ENCODE data around the gene CCL20.
"Not testable (repeated sequence)": the region's sequence is repeated elsewhere in the genome, so short reads cannot be mapped to it uniquely, and the experiment has no call there.

The CCL20 gene, protein sequence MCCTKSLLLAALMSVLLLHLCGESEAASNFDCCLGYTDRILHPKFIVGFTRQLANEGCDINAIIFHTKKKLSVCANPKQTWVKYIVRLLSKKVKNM

DNA sequence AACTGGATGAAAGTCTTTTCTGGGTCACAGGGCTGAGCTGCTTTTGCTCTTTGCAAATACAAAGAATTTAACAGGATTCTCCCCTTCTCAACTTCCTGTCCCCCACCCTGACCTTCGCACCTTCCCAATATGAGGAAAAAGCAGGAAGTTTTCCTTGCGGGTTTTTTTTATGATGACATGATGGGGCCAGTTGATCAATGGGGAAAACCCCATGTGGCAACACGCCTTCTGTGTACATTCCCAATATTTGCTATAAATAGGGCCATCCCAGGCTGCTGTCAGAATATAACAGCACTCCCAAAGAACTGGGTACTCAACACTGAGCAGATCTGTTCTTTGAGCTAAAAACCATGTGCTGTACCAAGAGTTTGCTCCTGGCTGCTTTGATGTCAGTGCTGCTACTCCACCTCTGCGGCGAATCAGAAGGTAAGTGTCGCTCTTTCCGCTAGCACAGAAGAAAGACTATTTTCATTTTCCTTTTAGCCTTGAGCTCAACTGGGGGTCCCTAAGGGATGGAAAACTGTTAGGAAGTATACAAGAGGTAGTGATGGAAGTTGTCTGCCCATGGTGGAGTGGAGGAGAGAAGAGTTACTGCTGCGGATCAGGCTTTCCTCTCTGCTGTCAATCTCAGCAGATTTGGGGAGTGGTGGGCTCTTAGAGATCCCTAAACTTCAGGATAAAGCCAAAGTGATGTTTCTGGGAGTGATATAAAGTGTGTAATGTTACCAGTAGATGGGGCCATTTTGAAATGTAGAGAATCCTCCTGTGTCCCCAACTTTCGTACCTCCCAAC lies at the start of gene CCL20:
CCL20 (plus strand) TSS at position 281 of the 792 bp plus-strand sequence; CDS start at position 351, 70 bp downstream.
- DNase-seq (ENCODE audit: low spot score) = no peak

DNA sequence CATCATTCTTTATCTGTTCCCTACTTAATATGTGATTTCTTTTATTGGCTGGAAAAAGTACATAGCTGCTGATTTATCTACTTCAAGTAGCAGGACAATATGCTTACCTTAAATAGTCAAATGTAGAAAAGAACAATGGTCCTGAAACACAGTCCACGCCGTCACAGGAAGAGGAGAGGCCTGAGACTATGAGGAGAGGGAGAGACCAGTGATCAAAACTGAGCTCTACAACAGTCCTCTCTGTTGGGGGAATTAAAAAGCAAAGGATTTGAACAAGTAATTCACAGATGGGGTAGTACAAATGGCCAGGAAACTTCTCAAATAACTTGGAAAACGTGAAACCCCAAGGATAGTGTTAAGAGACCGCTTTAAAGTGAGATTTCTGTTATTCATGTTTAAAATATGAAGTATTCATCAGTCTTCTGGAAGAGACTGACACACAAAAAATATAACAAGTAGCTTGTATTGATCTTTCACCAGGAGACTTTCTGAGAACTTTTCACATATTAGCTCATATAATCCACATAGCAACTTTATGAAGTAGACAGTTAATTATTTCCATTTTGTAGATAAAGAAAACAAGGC lies 47.8 kb upstream of the CCL20 start:
- no peak for DNase-seq (ENCODE audit: low spot score)

DNA sequence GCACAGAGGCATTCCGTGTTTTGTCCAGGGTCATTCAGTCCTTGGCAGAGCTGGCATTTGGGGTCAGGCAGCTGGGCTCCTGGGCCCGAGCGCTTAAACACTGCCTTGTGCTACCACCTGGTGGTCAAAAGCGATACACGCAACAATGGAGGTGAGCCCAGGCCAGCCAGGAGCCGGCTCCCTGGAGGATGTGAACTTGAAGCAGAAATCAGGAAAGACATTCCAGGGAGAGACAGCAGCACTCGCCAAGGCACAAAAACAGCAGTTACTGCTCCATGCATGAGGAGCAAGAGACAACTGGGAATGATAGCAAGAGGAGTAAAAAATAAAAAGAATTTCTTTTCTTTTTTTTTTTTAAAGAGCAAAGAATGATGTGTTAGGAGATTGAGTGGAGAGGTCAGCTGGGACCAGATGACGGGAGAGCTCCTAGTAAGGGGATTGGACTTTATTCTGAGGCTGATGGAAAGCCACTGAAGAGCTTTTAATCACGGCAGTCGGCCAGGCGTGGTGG lies 47.2 kb upstream of the CCL20 start:
- peak; percentile 61 for DNase-seq (ENCODE audit: low spot score)

DNA sequence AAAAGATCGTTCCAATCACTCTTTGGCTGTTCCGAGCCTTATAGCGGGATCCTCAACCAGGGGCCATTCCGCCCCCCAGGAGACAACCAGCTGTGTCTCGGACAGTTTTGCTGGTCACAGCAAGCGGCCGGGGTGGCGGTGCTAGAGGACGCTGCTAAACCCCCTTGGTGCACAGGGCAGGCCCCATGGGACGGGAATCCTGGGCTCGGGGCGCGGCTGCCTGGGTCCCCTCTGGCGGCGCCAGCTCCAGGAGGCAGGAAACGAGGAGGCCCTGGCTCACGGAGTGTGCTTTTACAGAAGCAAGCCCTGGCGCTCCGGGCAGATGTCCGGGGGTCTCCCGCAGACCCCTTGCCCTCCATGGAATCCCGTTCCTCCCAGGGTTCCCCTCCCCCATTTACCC lies 45.8 kb upstream of the CCL20 start:
- DNase-seq (ENCODE audit: low spot score) = no peak

DNA sequence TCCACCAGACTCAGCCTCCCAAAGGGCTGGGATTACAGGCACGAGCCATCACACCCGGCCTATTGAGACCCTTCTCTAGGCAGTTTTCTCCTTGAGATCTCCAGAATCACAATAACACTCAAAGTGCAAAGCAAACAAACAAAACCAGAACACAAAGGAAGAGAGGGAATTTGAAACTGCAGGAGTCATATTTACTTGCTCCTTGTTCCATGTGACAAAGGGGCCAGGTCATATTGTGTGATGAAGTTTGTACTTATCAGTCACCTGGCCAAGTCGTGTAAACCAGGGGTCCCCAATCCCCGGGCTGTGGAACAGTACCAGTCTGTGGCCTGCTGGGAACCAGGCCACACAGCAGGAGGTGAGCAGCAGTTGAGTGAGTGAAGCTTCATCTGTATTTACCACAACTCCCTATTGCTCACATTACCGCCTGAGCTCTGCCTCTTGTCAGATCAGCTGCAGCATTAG lies 41.4 kb upstream of the CCL20 start:
- DNase-seq (ENCODE audit: low spot score) = no peak

DNA sequence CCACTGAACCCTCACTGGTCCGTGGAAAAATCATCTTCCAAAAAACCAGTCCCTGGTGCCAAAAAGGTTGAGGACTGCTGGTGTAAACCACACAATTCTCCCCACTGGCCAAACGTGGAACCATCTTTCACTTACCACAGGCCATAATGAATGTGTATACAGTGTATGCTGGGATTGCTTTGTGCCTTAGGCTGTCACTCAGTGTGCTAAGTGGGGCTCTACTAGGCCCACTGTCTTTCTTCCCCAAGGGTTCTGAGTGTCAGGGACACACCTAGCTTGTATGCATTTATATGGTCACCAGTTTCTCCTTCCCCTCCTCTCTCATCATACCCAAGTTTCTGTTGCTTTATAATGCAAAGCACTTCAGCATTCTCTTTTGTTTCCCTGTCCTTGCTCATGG lies 40.7 kb upstream of the CCL20 start:
- no peak for DNase-seq (ENCODE audit: low spot score)

DNA sequence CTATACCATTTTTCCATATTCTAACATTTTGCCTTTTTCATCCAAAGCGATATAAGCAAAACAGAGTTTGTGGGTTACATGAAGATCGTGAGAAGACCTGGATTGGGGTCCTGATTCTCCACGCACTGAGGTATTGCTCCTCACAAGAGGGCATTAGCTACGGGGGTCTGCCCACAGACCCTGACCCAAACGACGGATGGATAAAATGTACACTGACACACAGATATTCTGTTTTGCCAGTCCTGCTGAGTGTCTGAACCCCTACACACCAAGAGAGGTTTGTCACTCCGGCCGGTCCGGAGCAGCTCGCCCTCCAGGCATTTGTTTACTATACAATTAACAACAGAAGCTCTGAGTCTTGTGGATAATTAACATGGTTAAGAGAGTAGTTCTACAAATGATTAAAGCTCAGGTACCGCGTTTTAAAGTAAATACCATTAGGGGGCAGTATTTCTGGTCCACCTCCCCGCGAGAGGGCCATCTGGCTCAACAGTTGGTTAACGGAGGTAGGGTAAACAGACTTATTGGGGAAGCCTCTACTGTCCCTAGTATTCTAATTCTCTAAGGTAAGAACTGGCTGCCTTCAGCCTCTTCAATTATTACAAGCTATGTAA lies 39.5 kb upstream of the CCL20 start:
- peak; percentile 22 for DNase-seq (ENCODE audit: low spot score)

DNA sequence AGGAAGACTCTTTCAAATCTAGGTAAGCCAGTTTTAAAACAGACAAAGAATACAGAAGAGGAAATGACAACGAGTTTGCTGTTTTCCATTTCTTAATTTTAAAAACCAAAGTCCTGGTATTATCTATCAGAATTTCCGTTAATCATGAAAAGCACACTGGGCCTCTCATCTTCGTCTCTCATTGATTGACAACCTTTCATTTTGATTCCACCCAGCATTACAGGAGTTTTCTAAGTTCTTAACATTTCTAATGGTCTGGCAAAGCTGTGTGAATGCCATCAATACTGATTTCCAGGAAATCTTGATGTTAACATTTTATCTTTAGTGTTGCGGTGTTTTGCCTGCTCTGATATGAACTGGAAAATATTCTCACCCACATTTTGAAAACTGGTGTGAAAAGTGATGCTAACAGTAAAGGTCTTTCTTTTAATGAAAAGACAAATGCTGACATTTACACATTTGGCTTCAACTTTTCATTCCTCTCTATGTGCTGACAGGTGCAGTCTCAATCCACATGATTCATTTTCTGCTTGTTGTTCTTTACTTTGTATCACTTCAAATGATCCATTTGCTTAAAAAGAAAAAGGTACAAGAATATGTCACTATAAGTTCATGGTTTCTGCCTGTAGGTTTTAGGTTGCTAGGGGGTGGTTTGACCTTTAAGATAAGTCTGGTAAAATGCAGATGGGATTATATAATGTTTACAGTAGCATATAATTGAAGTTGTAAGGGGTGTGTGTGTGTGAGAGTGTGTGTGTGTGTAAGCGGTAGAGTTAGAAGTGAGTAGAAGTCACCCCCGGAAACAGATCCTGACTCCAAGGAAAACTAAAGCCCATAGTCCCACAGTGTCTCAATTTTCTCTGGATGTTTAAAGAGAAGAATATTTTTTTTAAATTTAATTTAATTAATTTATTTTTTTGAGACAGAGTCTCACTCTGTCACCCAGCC lies 38.5 kb upstream of the CCL20 start:
- no peak for DNase-seq (ENCODE audit: low spot score)

DNA sequence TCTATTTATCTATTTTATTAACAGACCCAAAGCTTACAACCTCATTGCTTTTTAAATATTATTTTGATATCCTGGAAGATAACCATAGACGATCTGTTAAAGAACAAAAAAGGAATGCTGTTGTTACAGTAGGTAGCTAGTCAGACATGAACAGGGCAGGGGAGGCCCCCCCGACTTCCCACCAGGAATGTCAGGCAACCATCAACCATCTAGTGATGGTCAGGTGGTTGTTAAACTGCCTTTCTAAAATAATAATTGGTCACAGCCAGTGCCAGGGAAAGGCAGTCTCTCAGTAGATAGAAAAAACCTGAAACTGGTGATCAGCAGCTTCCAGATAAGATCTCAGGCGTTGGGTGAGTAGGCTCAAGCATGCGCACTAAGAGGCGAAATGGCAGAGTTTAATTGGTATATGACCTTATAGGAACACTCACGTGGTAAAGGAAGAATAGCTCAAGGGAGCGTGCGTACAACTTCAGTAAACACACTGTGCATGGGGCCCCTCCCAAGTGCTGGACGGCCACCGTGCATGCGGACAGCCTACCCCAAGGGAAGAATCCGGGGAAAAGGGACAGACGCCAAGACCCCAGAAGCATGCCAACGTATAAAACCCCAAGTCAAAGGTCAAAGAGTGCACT lies 32.5 kb upstream of the CCL20 start:
- DNase-seq (ENCODE audit: low spot score) = no peak

DNA sequence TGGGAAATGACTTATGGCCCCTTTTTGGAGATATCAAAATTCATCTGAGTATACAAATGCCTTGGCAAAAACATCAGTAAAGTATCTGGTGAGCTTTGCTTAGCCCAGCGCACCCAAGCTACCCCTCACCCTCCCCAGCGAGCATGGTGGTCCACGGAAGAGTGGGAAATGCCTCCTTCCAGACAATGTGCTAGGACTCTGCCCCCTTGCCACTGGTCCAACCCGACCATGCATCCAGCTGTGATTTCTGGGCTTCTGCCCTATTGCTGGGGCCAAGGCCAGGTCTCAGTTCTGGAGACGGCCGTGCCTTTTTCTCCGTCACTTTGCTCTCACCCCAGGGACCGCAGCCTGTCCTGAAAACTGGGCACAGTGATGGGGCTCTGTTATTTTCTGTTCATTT lies 31.8 kb upstream of the CCL20 start:
- no peak for DNase-seq (ENCODE audit: low spot score)

DNA sequence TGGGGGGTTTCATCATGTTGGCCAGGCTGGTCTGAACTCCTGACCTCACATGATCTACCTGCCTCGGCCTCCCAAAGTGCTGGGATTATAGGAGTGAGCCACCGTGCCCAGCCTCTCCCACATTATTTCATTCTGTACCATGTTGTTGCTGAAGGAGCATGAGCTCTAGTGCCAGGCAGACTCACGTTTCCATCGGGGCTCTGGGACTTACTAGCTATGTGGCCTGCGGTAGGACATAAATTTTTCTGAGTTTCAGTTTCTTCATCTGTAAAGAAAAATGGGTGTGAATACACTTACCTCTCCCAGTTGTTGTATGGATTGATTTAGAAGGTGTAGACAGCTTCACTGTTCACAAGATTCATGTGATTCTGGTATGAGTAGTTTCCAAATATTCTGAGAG lies 30.8 kb upstream of the CCL20 start:
- no peak for DNase-seq (ENCODE audit: low spot score)

DNA sequence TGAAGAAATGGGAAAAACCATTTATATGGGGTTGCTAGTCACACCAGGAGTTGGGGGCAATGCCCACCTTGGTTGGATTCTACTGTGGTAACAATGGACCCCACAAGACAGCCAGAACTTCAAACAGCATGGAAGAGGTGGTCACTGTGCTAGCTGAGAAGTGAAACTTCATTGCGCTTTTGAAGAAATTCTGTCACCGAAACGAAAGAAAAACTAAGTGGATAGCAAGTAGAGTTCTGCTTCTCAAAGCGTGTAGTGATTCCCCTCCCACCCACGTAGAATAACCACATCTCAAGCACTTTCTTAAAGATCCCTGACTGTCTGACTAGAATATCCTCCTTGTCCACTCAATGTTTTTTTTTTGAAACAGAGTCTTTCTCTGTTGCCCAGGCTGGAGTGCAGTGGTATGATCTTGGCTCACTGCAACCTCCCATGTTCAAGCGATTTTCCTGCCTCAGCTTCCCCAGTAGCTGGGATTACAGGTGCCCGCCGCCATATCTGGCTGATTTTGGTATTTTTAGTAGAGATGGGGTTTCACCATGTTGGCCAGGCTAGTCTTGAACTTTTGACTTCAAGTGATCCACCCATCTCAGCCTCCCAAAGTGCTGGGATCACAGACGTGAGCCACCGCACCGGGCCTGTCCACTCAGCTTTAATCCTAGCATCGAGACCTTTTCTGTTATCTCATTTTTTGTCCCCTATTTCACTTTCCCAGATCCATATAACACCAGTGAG lies 30.1 kb upstream of the CCL20 start:
- peak; percentile 34 for DNase-seq (ENCODE audit: low spot score)

DNA sequence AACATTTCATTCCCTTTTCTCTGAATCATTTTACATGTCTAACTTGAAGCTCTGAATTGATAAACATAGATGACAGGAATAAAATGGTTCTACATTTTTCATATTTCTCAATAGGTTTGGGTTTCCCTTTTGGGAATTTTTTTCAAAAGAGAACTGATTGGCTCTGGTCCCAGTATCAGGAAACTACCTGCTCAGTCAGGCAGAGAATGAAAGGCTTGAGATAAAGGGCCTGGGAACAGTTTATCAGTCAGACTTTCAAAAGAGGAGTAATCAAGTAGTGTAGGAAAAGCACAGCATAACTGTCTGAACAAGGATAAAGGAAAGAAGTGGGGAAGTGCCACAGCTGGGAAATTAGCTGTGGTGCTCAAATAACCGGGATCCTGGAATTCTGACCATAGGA lies 28.3 kb upstream of the CCL20 start:
- DNase-seq (ENCODE audit: low spot score) = no peak

DNA sequence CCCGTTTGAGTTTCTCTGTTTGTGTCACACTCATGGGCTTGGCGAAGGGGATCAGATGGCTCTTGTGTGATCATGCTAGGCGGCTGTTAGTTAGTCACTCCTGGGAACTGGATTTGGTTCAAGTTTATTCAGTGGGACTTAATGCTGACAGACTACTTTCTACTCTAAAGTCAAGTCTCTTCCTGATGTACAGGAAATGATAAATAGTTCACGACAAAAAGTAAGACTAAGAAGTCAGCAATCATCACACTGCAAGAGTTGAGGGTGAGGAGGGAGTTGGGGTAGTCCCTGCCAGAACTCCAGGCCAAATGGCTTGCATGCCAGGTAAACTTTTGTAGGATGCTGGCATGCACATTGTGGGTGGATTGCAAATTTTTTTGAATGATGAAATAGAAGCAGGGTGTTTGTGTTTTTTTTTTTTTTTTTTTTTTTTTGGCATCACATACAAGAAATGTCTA lies 25.1 kb upstream of the CCL20 start:
- DNase-seq (ENCODE audit: low spot score) = no peak

DNA sequence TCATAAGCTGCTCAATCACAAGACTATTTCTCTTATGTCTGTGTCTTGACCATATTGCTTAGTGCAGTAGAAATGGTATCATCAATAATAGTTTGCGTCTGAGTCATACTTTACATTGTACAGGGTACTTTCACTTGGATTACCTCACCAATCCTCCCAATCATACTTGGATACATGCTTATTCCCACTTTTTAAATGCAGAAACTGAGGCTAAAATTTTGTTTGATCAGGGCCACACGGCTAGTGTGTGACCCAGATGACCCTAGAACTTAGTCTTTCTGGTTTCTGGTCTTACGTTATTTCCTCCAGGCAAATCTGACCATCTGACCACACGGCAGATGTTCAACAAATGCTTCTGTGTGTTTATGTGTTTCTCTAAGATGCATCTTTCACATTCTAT lies 23.8 kb upstream of the CCL20 start:
- DNase-seq (ENCODE audit: low spot score) = no peak

DNA sequence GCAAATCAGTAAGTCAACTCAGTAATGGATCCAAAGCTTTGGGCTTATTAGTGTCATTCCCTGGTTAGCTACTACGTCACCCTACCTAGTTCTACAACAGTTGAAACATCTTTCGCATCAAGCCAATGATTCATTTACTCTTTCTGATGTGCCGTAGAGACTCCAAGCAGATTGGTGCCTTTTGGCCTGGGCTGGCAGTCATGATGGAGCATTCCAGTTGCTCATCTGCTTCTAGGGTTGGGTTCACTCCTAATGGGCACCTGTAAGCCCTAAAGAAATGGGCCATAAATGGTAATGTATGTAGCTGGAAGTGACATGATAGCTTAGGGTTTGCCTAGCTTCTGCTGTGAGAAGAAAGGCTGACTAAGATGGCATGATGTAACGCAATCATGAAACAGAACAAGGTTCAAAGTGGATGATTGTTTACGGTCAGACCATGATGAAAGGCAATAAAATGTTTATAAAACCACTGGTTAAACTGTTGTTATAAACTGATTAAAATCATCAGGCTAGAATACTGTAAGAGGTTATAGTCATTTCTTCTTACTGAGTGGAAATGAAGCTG lies 20.4 kb upstream of the CCL20 start:
- DNase-seq (ENCODE audit: low spot score) = no peak

DNA sequence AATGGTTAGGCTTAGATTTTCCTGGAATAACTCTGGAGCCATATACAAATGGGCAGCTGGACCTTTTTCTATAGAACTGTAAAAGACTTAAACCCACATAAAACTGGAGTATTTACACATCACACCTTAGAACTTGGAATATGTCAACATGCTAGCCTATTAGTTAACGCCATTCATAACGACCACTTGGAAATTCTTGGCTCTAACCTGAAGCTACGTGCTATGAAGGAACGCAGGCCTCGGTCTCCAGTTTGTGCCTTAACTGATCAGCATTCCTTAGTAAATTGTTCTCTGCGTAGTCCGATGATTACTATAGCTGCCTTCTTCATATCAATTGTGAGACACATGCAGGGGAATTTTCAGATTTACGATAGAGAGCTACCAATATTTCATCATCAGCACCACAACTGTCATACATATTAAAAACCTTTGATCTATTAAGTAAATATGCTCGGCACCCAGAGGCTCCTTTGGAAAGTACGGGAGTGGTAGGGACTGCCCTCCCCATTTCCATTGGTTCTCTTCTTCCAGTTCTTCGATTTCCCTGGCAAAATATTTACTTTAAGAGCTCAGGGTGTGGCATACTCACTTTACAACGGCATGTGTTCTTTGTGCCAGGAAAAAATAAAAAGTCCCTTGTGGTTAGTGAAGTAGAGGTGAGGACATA lies 17.5 kb upstream of the CCL20 start:
- no peak for DNase-seq (ENCODE audit: low spot score)

DNA sequence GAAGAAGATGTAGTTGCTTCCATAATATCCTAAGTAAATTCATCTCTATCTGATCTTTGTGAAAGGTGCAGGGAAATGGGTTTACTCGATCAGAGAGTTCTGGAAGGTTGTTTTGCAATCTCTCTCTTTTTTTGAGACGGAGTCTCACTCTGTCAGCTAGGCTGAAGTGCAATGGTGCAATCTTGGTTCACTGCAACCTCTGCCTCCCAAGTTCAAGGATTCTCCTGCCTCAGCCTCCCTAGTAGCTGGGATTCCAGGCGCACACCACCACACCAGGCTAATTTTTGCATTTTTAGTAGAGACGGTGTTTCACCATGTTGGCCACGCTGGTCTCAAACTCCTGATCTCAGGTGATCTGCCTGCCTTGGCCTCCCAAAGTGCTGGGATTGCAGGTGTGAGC lies 16.9 kb upstream of the CCL20 start:
- not testable (repeated sequence) for DNase-seq (ENCODE audit: low spot score)

DNA sequence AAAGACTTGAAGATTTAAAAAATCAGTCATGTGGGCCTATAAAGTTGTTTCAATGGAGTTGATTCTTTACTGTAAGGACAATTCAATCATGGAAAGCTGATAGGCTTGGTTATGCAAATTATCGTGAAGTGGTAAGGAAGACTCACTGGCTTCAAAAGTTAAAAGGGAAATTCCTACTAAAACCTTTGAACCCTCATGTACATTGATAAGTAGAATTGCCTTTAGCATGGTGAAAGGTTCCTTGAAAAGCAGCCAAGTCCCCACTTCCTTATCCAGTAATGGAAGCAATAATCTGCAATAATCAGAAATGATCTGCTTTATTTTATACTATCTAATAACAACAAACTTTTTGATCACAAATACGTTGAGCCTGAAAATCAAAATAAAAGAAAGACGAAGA lies 14.4 kb upstream of the CCL20 start:
- DNase-seq (ENCODE audit: low spot score) = no peak

DNA sequence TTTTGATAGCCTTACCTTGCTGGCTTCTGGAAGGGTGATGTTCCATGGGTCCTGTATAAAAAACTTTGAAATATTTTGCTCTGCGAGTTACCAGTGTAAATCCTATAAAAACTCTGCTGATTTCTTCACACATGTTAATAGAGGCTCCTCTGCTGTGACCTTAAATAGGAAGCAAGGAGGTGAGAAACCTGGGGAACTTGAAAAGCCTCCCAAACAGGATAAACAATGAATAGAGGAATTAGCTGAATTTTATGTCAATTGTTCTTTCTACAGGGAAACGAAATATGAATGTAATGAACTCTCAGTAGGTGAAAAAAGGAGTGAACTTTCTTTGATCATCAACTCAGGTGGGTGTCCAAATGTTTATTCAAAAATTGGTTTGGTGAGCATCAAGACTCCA lies 10.8 kb upstream of the CCL20 start:
- no peak for DNase-seq (ENCODE audit: low spot score)
